ENCODE data around the gene WNT8A.
A peak's percentile ranks its signal among the peaks of the same experiment; 100 is the strongest.

WNT8A gene

DNA sequence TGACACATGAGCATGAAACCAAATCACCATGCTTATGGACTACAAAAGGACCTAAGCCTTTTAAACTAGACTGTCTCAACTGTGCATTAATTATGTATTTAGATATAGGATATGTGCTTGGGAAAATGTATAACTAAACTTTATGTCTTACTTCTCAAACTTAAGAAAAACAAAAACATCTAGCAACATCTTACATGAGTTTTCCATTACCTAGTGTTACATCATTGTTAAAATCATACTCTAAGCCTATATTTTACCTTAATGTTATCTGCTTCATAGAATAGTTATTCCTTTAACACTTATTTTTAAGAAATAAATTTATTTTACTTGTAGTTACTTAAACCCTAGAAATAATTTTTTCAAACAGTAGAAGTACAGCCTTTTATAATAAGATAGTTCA is 31.4 kb downstream of the WNT8A start (continued):
- TF ChIP-seq ZNF623 (tag by site-specific recombination; IDR thresholded peaks at IDR 0.05), result no peak
- no peak for TF ChIP-seq ZBTB48 (tag by site-specific recombination; IDR thresholded peaks at IDR 0.05)
- TF ChIP-seq ZNF626 (tag by site-specific recombination; IDR thresholded peaks at IDR 0.05), result no peak

GRCh38 chr5:138128334-138128733 is 44.5 kb downstream of the WNT8A start:
- peaks cover 12% of the 10 kb centered on the region for H3K4me1 ChIP-seq (ENCODE audit: control insufficient read depth, insufficient read depth, low read length)
- H3K9me3 ChIP-seq (ENCODE audit: control insufficient read depth, insufficient read depth, low read depth, low read length), result no peaks in the 10 kb centered on the region
- CTCF ChIA-PET, result interaction anchor here (0.5 to 6.7 kb wide), 6 partner anchors 12 to 94 kb away, joined by 3 to 54 read pairs (median 4); no protein-coding TSS in a partner anchor
- H3K36me3 ChIP-seq (ENCODE audit: control insufficient read depth in 2 of 2, insufficient read depth in 1 of 2, low read length in 2 of 2), result no peaks in the 10 kb centered on the region
- H3K4me3 ChIP-seq (ENCODE audit: low read depth, low read length), result no peak overlapping the region
- POLR2A ChIA-PET, result no interaction called here
- no peak overlapping the region for H3K27ac ChIP-seq (ENCODE audit: extremely low read depth, low read depth, low read length)
- no peak for TF ChIP-seq ZNF660 (tag by site-specific recombination; IDR thresholded peaks at IDR 0.05)
- peak; percentile 78 for TF ChIP-seq SCRT1 (tag by site-specific recombination; IDR thresholded peaks at IDR 0.05; ENCODE audit: borderline replicate concordance)
- no peak for TF ChIP-seq ZNF121 (tag by site-specific recombination; IDR thresholded peaks at IDR 0.05)
- peak; percentile 96 for TF ChIP-seq ZNF629 (tag by site-specific recombination; IDR thresholded peaks at IDR 0.05)
- no peak for TF ChIP-seq ZNF518A (tag by site-specific recombination; conservative IDR thresholded peaks at IDR 0.05; ENCODE audit: low read depth)
- no peak for TF ChIP-seq FEZF1 (tag by site-specific recombination; IDR thresholded peaks at IDR 0.05)
- no peak for TF ChIP-seq EGR2 (tag by site-specific recombination; IDR thresholded peaks at IDR 0.05; ENCODE audit: low read depth)
- 0 out of 2 replicates have a peak, but pooled peaks have one; percentile 35 for TF ChIP-seq ZBTB1 (tag by site-specific recombination; IDR thresholded peaks at IDR 0.05)
- TF ChIP-seq, protein P1, sequence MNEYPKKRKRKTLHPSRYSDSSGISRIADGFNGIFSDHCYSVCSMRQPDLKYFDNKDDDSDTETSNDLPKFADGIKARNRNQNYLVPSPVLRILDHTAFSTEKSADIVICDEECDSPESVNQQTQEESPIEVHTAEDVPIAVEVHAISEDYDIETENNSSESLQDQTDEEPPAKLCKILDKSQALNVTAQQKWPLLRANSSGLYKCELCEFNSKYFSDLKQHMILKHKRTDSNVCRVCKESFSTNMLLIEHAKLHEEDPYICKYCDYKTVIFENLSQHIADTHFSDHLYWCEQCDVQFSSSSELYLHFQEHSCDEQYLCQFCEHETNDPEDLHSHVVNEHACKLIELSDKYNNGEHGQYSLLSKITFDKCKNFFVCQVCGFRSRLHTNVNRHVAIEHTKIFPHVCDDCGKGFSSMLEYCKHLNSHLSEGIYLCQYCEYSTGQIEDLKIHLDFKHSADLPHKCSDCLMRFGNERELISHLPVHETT (tag by site-specific recombination; IDR thresholded peaks at IDR 0.05), result peak; percentile 58; the same call in 1 of the 2 replicates
- TF ChIP-seq HIC1 (tag by site-specific recombination; IDR thresholded peaks at IDR 0.05), result peak; percentile 55; the same call in 1 of the 2 replicates
- TF ChIP-seq, protein P2, sequence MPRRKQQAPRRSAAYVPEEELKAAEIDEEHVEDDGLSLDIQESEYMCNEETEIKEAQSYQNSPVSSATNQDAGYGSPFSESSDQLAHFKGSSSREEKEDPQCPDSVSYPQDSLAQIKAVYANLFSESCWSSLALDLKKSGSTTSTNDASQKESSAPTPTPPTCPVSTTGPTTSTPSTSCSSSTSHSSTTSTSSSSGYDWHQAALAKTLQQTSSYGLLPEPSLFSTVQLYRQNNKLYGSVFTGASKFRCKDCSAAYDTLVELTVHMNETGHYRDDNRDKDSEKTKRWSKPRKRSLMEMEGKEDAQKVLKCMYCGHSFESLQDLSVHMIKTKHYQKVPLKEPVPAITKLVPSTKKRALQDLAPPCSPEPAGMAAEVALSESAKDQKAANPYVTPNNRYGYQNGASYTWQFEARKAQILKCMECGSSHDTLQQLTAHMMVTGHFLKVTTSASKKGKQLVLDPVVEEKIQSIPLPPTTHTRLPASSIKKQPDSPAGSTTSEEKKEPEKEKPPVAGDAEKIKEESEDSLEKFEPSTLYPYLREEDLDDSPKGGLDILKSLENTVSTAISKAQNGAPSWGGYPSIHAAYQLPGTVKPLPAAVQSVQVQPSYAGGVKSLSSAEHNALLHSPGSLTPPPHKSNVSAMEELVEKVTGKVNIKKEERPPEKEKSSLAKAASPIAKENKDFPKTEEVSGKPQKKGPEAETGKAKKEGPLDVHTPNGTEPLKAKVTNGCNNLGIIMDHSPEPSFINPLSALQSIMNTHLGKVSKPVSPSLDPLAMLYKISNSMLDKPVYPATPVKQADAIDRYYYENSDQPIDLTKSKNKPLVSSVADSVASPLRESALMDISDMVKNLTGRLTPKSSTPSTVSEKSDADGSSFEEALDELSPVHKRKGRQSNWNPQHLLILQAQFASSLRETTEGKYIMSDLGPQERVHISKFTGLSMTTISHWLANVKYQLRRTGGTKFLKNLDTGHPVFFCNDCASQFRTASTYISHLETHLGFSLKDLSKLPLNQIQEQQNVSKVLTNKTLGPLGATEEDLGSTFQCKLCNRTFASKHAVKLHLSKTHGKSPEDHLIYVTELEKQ (tag by site-specific recombination; IDR thresholded peaks at IDR 0.05; ENCODE audit: borderline replicate concordance), result 0 out of 2 replicates have a peak, but pooled peaks have one; percentile 33
- peak; percentile 95 for TF ChIP-seq PRDM6 (tag by site-specific recombination; IDR thresholded peaks at IDR 0.05)
- peak; percentile 75 for TF ChIP-seq WT1 (tag by site-specific recombination; IDR thresholded peaks at IDR 0.05)
- peak; percentile 30; the same call in 1 of the 2 replicates for TF ChIP-seq BCL11A (tag by site-specific recombination; IDR thresholded peaks at IDR 0.05; ENCODE audit: low read depth)
- no peak for TF ChIP-seq ZNF580 (tag by site-specific recombination; IDR thresholded peaks at IDR 0.05)
- no peak for TF ChIP-seq ZNF37A (tag by site-specific recombination; IDR thresholded peaks at IDR 0.05)
- TF ChIP-seq REPIN1 (tag by site-specific recombination; IDR thresholded peaks at IDR 0.05; ENCODE audit: low read depth), result no peak
- peak; percentile 29; the same call in 1 of the 2 replicates for TF ChIP-seq ZNF324 (tag by site-specific recombination; IDR thresholded peaks at IDR 0.05)
